ENCODE data around the gene STKLD1. TPM values are rescaled to one million over a fixed set of nuclear protein-coding genes. Genes with fewer than 3 reads are reported as not detected.
A peak's percentile ranks its signal among the peaks of the same experiment; 100 is the strongest.

The STKLD1 gene
- total and polyA plus RNA-seq, 7 experiments from 2014 or later: 0.78 to 1.8 (median 1.4) TPM; not detected in 1

DNA sequence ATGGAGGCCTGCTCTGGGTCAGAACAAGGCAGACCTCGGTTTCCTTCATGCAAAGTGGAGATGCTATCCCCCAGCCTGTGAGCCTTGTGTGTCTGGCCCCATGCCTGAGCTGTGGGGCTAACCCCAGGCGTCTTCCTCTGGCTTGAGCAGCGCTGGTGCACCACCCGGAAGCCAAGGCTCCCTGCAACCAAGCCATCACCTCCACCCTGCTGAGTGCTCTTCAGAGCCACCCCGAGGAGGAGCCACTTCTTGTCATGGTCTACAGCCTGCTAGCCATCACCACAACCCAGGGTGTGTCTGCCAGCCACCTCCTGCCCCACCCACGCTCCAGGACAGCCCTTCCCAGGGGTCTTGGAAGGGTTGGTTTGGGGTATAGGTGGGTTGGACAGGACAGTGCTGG lies 25.4 kb downstream of the STKLD1 start:
- POLR2A ChIA-PET: interaction anchor here (0.8 kb wide), 1 partner anchor 30 kb away, joined by 4 read pairs; no protein-coding TSS in a partner anchor
- DNase-seq: no peak

DNA sequence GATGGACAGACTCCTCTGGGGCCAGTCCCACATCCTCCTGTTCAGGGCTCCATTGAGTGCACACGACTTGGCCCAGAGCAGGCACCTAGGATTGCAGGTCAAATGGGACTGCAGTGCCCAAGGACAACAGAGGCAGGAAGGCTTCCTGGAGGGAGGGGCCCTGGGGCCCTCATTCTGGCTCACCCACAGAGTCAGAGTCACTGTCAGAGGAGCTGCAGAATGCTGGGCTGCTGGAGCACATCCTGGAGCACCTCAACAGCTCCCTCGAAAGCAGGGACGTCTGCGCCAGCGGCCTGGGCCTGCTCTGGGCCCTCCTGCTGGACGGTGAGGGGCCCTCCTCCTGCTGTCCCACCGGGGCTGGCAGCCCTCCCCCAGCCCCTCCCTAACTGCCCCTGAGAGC lies 26.5 kb downstream of the STKLD1 start:
- Mint-ChIP-seq H3K4me3 (no peak overlapping the region), H3K27me3 (no peaks in the 10 kb centered on the region), H3K27ac (no peak overlapping the region), H3K4me1 (peaks cover 2 to 14% (median 10%) of the 10 kb centered on the region in 7 donors), H3K36me3 (peaks cover 0 to 21% (median 3%) of the 10 kb centered on the region in 5 donors), H3K9me3 (peaks cover 0 to 2% (median 0%) of the 10 kb centered on the region in 11 donors)
- DNase-seq (no peak), ATAC-seq (no peak)
- H3K4me3 ChIP-seq (ENCODE audit: low read length): no peak overlapping the region
- no peaks in the 10 kb centered on the region for H3K27me3 ChIP-seq (ENCODE audit: control insufficient read depth in 2 of 2, insufficient read depth in 2 of 2, low read length in 2 of 2)
- no peak overlapping the region for H3K27ac ChIP-seq (ENCODE audit: low read depth, low read length)
- intact Hi-C loops (cut with micrococcal nuclease): no loop called here
- no peaks in the 10 kb centered on the region for H3K9me3 ChIP-seq (ENCODE audit: control insufficient read depth in 2 of 3, low read length in 3 of 3)
- ChIA-PET POLR2A (interaction anchor here (0.6 to 0.9 kb wide), 2 partner anchors 46 to 194 kb away, joined by 3 read pairs; partner anchors contain the start of genes SURF1 and SURF2), CTCF (interaction anchor here (0.8 to 4.1 kb wide), 2 partner anchors 13 to 216 kb away, joined by 3 to 19 read pairs; no protein-coding TSS in a partner anchor)
- H3K4me1 ChIP-seq (ENCODE audit: control insufficient read depth in 2 of 2, insufficient read depth in 2 of 2, low read length in 2 of 2): no peaks in the 10 kb centered on the region
- H3K36me3 ChIP-seq (ENCODE audit: control insufficient read depth in 2 of 3, insufficient read depth in 3 of 3, low read length in 3 of 3): peaks cover 0 to 44% (median 4%) of the 10 kb centered on the region in 3 experiments

More for the DNA sequence above, 25.4 kb downstream of the STKLD1 start:
- ATAC-seq: no peak
- H3K36me3 Mint-ChIP-seq: peaks cover 0 to 14% (median 0%) of the 10 kb centered on the region in 5 donors
- Histone ChIP-seq H3K9me3 (ENCODE audit: control insufficient read depth in 2 of 3, low read length in 3 of 3) (no peaks in the 10 kb centered on the region), H3K27me3 (ENCODE audit: control insufficient read depth in 2 of 2, insufficient read depth in 2 of 2, low read length in 2 of 2) (no peaks in the 10 kb centered on the region), H3K27ac (ENCODE audit: low read depth, low read length) (no peak overlapping the region), H3K36me3 (ENCODE audit: control insufficient read depth in 2 of 3, insufficient read depth in 3 of 3, low read length in 3 of 3) (peaks cover 0 to 33% (median 3%) of the 10 kb centered on the region in 3 experiments), H3K4me1 (ENCODE audit: control insufficient read depth in 2 of 2, insufficient read depth in 2 of 2, low read length in 2 of 2) (no peaks in the 10 kb centered on the region), H3K4me3 (ENCODE audit: low read length) (no peak overlapping the region)
- H3K27ac Mint-ChIP-seq: no peak overlapping the region
- intact Hi-C loops (cut with micrococcal nuclease): no loop called here
- H3K4me3 Mint-ChIP-seq: no peak overlapping the region
- peaks cover 0 to 2% (median 0%) of the 10 kb centered on the region in 11 donors for H3K9me3 Mint-ChIP-seq
- CTCF ChIA-PET: no interaction called here
- peaks cover 0 to 9% (median 5%) of the 10 kb centered on the region in 7 donors for H3K4me1 Mint-ChIP-seq
- H3K27me3 Mint-ChIP-seq: no peaks in the 10 kb centered on the region

DNA sequence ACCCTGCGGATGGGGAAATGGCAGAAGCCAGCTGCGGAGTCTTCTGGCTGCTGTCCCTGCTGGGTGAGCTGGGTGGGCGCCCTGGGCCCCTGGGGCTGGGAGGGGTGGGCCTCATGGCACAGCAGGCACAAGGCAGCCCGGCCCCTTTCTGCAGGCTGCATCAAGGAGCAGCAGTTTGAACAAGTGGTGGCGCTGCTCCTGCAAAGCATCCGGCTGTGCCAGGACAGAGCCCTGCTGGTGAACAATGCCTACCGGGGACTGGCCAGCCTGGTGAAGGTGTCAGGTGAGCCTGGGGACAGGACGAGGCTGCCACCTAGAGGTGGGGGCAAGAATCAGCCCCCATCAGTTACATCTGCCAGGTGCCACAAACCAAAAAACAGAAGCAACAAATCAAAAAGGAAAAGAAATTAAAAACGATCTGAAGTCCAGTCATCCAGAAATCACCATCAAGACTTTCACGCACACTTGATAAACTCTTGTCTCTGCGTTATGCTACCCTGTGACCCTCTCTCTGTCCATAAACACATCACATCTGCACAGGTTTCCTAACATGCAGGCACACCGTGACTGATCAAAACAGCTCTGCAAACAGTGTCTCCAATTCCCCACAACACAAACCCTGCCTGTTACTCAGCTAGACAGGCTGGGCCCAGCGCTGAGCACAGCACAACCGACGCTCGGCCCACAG lies 27.7 kb downstream of the STKLD1 start:
- Histone ChIP-seq H3K27me3 (ENCODE audit: control insufficient read depth in 2 of 2, insufficient read depth in 2 of 2, low read length in 2 of 2) (no peaks in the 10 kb centered on the region), H3K27ac (ENCODE audit: low read depth, low read length) (no peak overlapping the region), H3K4me3 (ENCODE audit: low read length) (no peak overlapping the region), H3K36me3 (ENCODE audit: control insufficient read depth in 2 of 3, insufficient read depth in 3 of 3, low read length in 3 of 3) (peaks cover 3 to 53% (median 4%) of the 10 kb centered on the region in 3 experiments), H3K4me1 (ENCODE audit: control insufficient read depth in 2 of 2, insufficient read depth in 2 of 2, low read length in 2 of 2) (no peaks in the 10 kb centered on the region), H3K9me3 (ENCODE audit: control insufficient read depth in 2 of 3, low read length in 3 of 3) (no peaks in the 10 kb centered on the region)
- Mint-ChIP-seq H3K9me3 (peaks cover 0 to 2% (median 0%) of the 10 kb centered on the region in 11 donors), H3K4me3 (peak overlapping the region in 1 of 10 donors; percentile 29), H3K27ac (peak overlapping the region in 4 of 9 donors; percentile 26 to 72 (median 59)), H3K27me3 (no peaks in the 10 kb centered on the region), H3K36me3 (peaks cover 0 to 23% (median 3%) of the 10 kb centered on the region in 5 donors), H3K4me1 (peaks cover 2 to 14% (median 10%) of the 10 kb centered on the region in 7 donors)
- CTCF ChIA-PET: interaction anchor here (4.1 kb wide), 1 partner anchor 217 kb away, joined by 19 read pairs; no protein-coding TSS in a partner anchor
- ATAC-seq (peak; percentile 63), DNase-seq (peak; percentile 36 to 61 (median 53))
- intact Hi-C loops (cut with micrococcal nuclease): loop anchor here (1.0 to 2.0 kb wide), 3 partner anchors 27 to 218 kb away; partner anchors contain the start of genes STKLD1 (in 1 of the 2) and SURF4 (in 1 of the 2)
- POLR2A ChIA-PET: no interaction called here

DNA sequence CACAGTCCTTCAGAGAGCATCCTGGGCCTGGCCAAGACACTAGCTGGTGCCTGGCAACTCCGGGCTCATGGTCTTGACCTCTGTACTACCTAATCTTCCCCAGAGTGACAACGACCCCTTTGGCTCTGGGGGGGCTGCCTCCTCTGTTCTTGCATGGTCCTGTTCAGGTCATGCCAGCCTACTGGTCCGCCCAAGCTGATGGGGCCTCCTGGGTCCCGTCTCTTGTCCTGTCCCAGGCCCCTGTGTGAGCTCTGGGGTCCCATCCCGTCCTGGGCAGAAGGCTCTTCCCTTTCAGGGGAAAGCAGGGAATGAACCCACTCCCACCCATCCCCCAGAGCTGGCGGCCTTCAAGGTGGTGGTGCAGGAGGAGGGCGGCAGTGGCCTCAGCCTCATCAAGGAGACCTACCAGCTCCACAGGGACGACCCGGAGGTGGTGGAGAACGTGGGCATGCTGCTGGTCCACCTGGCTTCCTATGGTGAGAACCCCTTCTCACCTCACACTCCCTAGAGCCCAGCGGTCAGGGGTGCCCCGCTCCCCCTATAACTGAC lies 28.4 kb downstream of the STKLD1 start:
- Mint-ChIP-seq H3K9me3 (peaks cover 0 to 2% (median 0%) of the 10 kb centered on the region in 11 donors), H3K36me3 (peaks cover 0 to 27% (median 3%) of the 10 kb centered on the region in 5 donors), H3K4me1 (peaks cover 2 to 14% (median 10%) of the 10 kb centered on the region in 7 donors), H3K27me3 (no peaks in the 10 kb centered on the region), H3K4me3 (peak overlapping the region in 1 of 10 donors; percentile 29), H3K27ac (peak overlapping the region in 3 of 9 donors; percentile 52 to 72 (median 61))
- Histone ChIP-seq H3K9me3 (ENCODE audit: control insufficient read depth in 2 of 3, low read length in 3 of 3) (no peaks in the 10 kb centered on the region), H3K4me1 (ENCODE audit: control insufficient read depth in 2 of 2, insufficient read depth in 2 of 2, low read length in 2 of 2) (no peaks in the 10 kb centered on the region), H3K36me3 (ENCODE audit: control insufficient read depth in 2 of 3, insufficient read depth in 3 of 3, low read length in 3 of 3) (peaks cover 3 to 57% (median 4%) of the 10 kb centered on the region in 3 experiments), H3K27me3 (ENCODE audit: control insufficient read depth in 2 of 2, insufficient read depth in 2 of 2, low read length in 2 of 2) (no peaks in the 10 kb centered on the region), H3K27ac (ENCODE audit: low read depth, low read length) (no peak overlapping the region), H3K4me3 (ENCODE audit: low read length) (no peak overlapping the region)
- intact Hi-C loops (cut with micrococcal nuclease): loop anchor here (1.0 to 5.0 kb wide), 4 partner anchors 28 to 323 kb away; partner anchors contain the start of genes STKLD1 (in 1 of the 2) and SURF4 (in 1 of the 2)
- DNase-seq (no peak), ATAC-seq (no peak)
- CTCF ChIA-PET: interaction anchor here (0.6 to 4.1 kb wide), 2 partner anchors 26 to 218 kb away, joined by 3 to 19 read pairs; no protein-coding TSS in a partner anchor
- POLR2A ChIA-PET: interaction anchor here (0.5 kb wide), 1 partner anchor 8 kb away, joined by 3 read pairs; no protein-coding TSS in a partner anchor

DNA sequence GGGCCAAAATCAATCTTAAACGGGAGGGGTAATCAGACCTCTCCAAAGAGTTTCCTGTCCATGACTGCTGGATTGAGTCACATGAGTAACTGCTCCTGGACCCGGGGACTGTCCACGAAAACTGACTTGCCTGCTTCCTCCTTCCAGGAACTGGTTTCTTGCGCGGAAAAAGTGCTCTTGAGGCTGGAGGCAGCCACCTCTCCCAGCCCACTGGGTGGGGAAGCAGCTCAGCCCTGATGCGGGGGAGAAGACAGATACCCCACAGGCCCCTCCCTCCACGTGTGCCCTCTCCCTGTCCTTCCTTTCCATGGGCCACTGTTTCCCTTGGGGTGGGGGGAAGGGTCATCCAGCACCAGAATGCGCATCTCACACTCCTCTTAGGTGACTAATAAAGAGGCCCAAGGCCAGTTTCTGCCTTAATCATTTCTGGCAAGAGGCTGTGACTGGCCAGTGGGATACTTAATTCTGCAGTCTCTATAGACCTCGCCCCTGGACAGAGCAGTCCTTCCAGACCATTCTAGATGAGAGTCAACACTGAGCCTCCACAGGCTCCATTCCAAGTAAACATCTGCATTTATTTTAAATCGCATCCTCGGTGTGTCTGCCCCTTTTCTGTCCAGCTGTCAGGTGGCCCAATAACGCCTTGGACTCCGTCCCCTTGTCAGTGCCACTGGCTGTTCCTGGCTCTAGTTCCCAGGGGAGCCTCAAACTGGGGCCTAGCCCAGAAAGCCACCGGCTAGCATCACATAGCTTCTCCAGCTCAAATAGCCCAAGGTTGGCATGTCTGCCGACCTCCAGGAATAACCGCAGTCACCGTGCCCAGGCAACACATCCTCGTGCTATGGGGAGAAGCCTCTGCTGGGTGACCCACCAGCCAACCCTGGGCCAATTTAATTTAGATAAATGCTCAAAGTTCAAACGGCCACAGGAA lies 29.6 kb downstream of the STKLD1 start:
- peaks cover 0 to 2% (median 0%) of the 10 kb centered on the region in 11 donors for H3K9me3 Mint-ChIP-seq
- Histone ChIP-seq H3K4me3 (ENCODE audit: low read length) (no peak overlapping the region), H3K27ac (ENCODE audit: low read depth, low read length) (no peak overlapping the region), H3K9me3 (ENCODE audit: control insufficient read depth in 2 of 3, low read length in 3 of 3) (no peaks in the 10 kb centered on the region), H3K36me3 (ENCODE audit: control insufficient read depth in 2 of 3, insufficient read depth in 3 of 3, low read length in 3 of 3) (peaks cover 3 to 70% (median 4%) of the 10 kb centered on the region in 3 experiments), H3K4me1 (ENCODE audit: control insufficient read depth in 2 of 2, insufficient read depth in 2 of 2, low read length in 2 of 2) (no peaks in the 10 kb centered on the region), H3K27me3 (ENCODE audit: control insufficient read depth in 2 of 2, insufficient read depth in 2 of 2, low read length in 2 of 2) (no peaks in the 10 kb centered on the region)
- DNase-seq (no peak), ATAC-seq (no peak)
- ChIA-PET POLR2A (no interaction called here), CTCF (interaction anchor here (0.7 to 4.1 kb wide), 2 partner anchors 81 to 219 kb away, joined by 4 to 19 read pairs; no protein-coding TSS in a partner anchor)
- no peaks in the 10 kb centered on the region for H3K27me3 Mint-ChIP-seq
- peaks cover 2 to 14% (median 10%) of the 10 kb centered on the region in 7 donors for H3K4me1 Mint-ChIP-seq
- intact Hi-C loops (cut with micrococcal nuclease): loop anchor here (1.0 to 5.0 kb wide), 5 partner anchors 29 to 322 kb away; partner anchors contain the start of genes SLC2A6 (in 2 of the 2), STKLD1 (in 1 of the 2), SURF1 (in 1 of the 2) and SURF2 (in 1 of the 2)
- peaks cover 6 to 35% (median 8%) of the 10 kb centered on the region in 5 donors for H3K36me3 Mint-ChIP-seq
- peak overlapping the region in 2 of 9 donors; percentile 38 to 71 for H3K27ac Mint-ChIP-seq
- no peak overlapping the region for H3K4me3 Mint-ChIP-seq

Measured in naive thymus-derived CD4-positive, alpha-beta T cell (primary cell).